B cell (primary cell): ENCODE data around the gene CAVIN2. TPM values are rescaled to one million over a fixed set of nuclear protein-coding genes. Genes with fewer than 3 reads are reported as not detected.

ENCODE experiments used
- ATAC-seq: fragments of 200-7000 bp; cut with Tn5 transposase; one replicate; pipeline ENCODE4 v1.10.0; 2021; ENCODE audit warnings: low read depth, mild to moderate bottlenecking, moderate number of reproducible peaks, moderate library complexity
- CTCF ChIA-PET: fragments of 350-600 bp; sonication (Branson Sonifier 250); formaldehyde crosslinking; loops from one replicate; lab custom pipeline; 2021; ENCODE audit warnings: antibody characterized with exemption, inconsistent platforms; lab: Charles Lee
- POLR2A ChIA-PET: fragments of 350-600 bp; sonication (Branson Sonifier 250); formaldehyde crosslinking; loops from one replicate; lab custom pipeline; 2021; ENCODE audit warnings: antibody characterized with exemption; lab: Charles Lee
- DNase-seq: peaks from one replicate; pipeline ENCODE4 v3.0.0; 2013
- H2AFZ ChIP-seq: 2 replicates; pipeline ENCODE4 v1.6.1; 2012; ENCODE audit warnings: mild to moderate bottlenecking, low read depth, low read length; ENCODE audit not compliant: insufficient read depth, poor library complexity, severe bottlenecking
- H3K27ac ChIP-seq, 2 donors: 1 replicate in 1 of 2; 2 replicates in 1 of 2; pipeline ENCODE4 v1.5.1; 2012 to 2013; ENCODE audit warnings: low read length in 2 of 2, mild to moderate bottlenecking in 2 of 2, moderate library complexity in 1 of 2
- H3K27me3 ChIP-seq, 4 experiments: fragments of 200-600 bp in 1 of 4; sonication (generic) in 1 of 4; replicated peaks in 1 of 4; 1 replicate in 2 of 4; 2 replicates in 2 of 4; pipeline versions ENCODE4 v1.6.1 to v1.7.0; 2013 to 2016; ENCODE audit warnings: low read length in 3 of 4, mild to moderate bottlenecking in 2 of 4, mixed read lengths in 1 of 4, moderate library complexity in 1 of 4; ENCODE audit not compliant: insufficient read depth in 4 of 4, control insufficient read depth in 3 of 4; ENCODE audit errors: control extremely low read depth in 1 of 4
- H3K36me3 ChIP-seq, 2 experiments: replicated peaks in 1 of 2; 1 replicate in 1 of 2; 2 replicates in 1 of 2; pipeline versions ENCODE4 v1.6.1 to v1.7.1; 2013; ENCODE audit warnings: low read length in 1 of 2; ENCODE audit not compliant: insufficient read depth in 2 of 2, control insufficient read depth in 1 of 2; ENCODE audit errors: control extremely low read depth in 1 of 2, extremely low read depth in 1 of 2
- H3K4me1 ChIP-seq, 2 donors: fragments of 200-600 bp in 1 of 2; sonication (generic) in 1 of 2; 1 replicate in 1 of 2; 2 replicates in 1 of 2; pipeline versions ENCODE4 v1.5.1 to v1.6.1; 2013 to 2017; ENCODE audit warnings: low read length in 2 of 2; ENCODE audit not compliant: control insufficient read depth in 2 of 2, insufficient read depth in 2 of 2
- H3K4me2 ChIP-seq: replicated peaks from 2 replicates; pipeline ENCODE3; 2012; ENCODE audit warnings: mild to moderate bottlenecking, low read depth, low read length; ENCODE audit not compliant: poor library complexity, severe bottlenecking
- H3K4me3 ChIP-seq, 5 experiments: fragments of 200-600 bp in 1 of 5; sonication (generic) in 1 of 5; 1 replicate in 3 of 5; 2 replicates in 2 of 5; pipeline versions ENCODE4 v1.5.1 to v1.7.0; 2011 to 2016; ENCODE audit warnings: low read length in 4 of 5, mild to moderate bottlenecking in 4 of 5, low read depth in 2 of 5, control low read depth in 1 of 5, moderate library complexity in 1 of 5; ENCODE audit not compliant: insufficient read depth in 1 of 5; ENCODE audit errors: control extremely low read depth in 1 of 5, extremely low read depth in 1 of 5
- H3K79me2 ChIP-seq: fragments of 200-600 bp; sonication (generic); one replicate; pipeline ENCODE4 v1.6.0; 2016; ENCODE audit warnings: low read length; ENCODE audit not compliant: control insufficient read depth, insufficient read depth
- H3K9ac ChIP-seq: fragments of 200-600 bp; sonication (generic); 2 replicates; pipeline ENCODE4 v1.6.1; 2017; ENCODE audit warnings: mild to moderate bottlenecking, low read length, moderate library complexity
- H3K9me3 ChIP-seq, 3 donors: one replicate each; pipeline versions ENCODE4 v1.6.1 to v1.7.1; 2013; ENCODE audit warnings: low read length in 2 of 3; ENCODE audit not compliant: control insufficient read depth in 2 of 3, insufficient read depth in 1 of 3; ENCODE audit errors: control extremely low read depth in 1 of 3
- H4K20me1 ChIP-seq: 2 replicates; pipeline ENCODE4 v1.6.0; 2012; ENCODE audit warnings: mild to moderate bottlenecking, low read length; ENCODE audit not compliant: insufficient read depth, control insufficient read depth, poor library complexity, severe bottlenecking
- H3K27ac Mint-ChIP-seq: one replicate; pipeline ENCODE4 v1.8.0; 2021; ENCODE audit warnings: mixed read lengths
- H3K27me3 Mint-ChIP-seq: one replicate; pipeline ENCODE4 v1.8.0; 2021; ENCODE audit warnings: mixed read lengths
- H3K4me1 Mint-ChIP-seq: one replicate; pipeline ENCODE4 v1.8.0; 2021; ENCODE audit warnings: mixed read lengths
- H3K4me3 Mint-ChIP-seq: one replicate; pipeline ENCODE4 v1.8.0; 2021; ENCODE audit warnings: mixed read lengths
- H3K9me3 Mint-ChIP-seq: one replicate; pipeline ENCODE4 v1.8.0; 2022; ENCODE audit warnings: mixed read lengths; ENCODE audit not compliant: insufficient read depth
- EZH2 ChIP-seq: IDR thresholded peaks from 2 replicates; pipeline ENCODE4 v1.6.1; 2012; ENCODE audit warnings: borderline replicate concordance, low read depth, mild to moderate bottlenecking, moderate library complexity, low read length; ENCODE audit not compliant: insufficient read depth, poor library complexity, severe bottlenecking
- WGBS: methylation state at CpG from one replicate; pipeline ENCODE4 v1.1.5; 2013; ENCODE audit warnings: missing lambda C conversion rate; ENCODE audit not compliant: insufficient coverage; 5-methylcytosine and 5-hydroxymethylcytosine counted together
- intact Hi-C: fragments of 100-400 bp; cut with micrococcal nuclease; formaldehyde crosslinking; loops from one replicate; pipeline ENCODE4 v1.10.0; 2022
- polyA plus RNA-seq: library from polyadenylated mRNA; depleted of rRNA; stranded (reverse); fragments of >200 nt; gene quantifications from 2 replicates; pipeline ENCODE4 v1.2.3, GENCODE V29; 2012
- total RNA-seq, 2 donors: library from RNA; stranded (reverse); fragments of 120-200 nt in 1 of 2; gene quantifications; 1 replicate in 1 of 2; 2 replicates in 1 of 2; pipeline versions ENCODE4 v1.2.3 to v1.2.4, GENCODE V29; 2013 to 2022
- TF ChIP-seq, protein P1 (sequence below): fragments of 200-600 bp; IDR thresholded peaks from one replicate; pipeline ENCODE4 v1.8.0; 2022; ENCODE audit warnings: antibody characterized with exemption, mild to moderate bottlenecking

Gene CAVIN2
- total and polyA plus RNA-seq, 2 donors (not counting 1 experiment from before 2014, with no cell fraction given): 0.15 TPM; not detected in 1

DNA sequence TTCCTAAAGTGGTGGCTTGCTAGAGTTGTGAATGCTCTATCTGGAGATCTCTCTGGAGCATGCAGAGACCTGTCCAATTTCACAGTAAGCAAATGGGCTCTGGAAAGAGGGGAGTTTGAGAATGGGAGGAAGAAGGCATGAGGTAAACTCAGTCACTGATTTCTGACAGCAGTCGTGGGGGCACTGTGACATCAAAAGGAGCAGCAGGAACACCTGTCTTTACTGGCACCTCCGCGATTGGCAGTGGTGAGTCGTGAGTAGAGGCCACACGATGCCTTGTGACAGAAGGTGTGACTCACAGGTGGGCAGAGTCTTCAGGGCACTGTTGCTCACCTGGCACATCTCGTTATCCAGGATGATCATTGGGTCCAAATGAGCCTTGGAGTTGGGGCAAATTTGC, 38.8 kb upstream of the CAVIN2 start:
- Histone ChIP-seq H3K36me3 (no peaks in the 10 kb centered on the region), H3K9me3 (peaks cover 0 to 7% (median 0%) of the 10 kb centered on the region in 3 donors), H3K27me3 (no peaks in the 10 kb centered on the region), H3K4me1 (no peaks in the 10 kb centered on the region), H3K9ac (no peak overlapping the region), H4K20me1 (no peaks in the 10 kb centered on the region), H3K79me2 (no peaks in the 10 kb centered on the region), H2AFZ (no peak overlapping the region), H3K4me3 (no peak overlapping the region), H3K4me2 (no peak overlapping the region), H3K27ac (no peak overlapping the region)
- ChIA-PET POLR2A (no interaction called here), CTCF (no interaction called here)
- TF ChIP-seq EZH2: no peak
- TF ChIP-seq, protein P1, sequence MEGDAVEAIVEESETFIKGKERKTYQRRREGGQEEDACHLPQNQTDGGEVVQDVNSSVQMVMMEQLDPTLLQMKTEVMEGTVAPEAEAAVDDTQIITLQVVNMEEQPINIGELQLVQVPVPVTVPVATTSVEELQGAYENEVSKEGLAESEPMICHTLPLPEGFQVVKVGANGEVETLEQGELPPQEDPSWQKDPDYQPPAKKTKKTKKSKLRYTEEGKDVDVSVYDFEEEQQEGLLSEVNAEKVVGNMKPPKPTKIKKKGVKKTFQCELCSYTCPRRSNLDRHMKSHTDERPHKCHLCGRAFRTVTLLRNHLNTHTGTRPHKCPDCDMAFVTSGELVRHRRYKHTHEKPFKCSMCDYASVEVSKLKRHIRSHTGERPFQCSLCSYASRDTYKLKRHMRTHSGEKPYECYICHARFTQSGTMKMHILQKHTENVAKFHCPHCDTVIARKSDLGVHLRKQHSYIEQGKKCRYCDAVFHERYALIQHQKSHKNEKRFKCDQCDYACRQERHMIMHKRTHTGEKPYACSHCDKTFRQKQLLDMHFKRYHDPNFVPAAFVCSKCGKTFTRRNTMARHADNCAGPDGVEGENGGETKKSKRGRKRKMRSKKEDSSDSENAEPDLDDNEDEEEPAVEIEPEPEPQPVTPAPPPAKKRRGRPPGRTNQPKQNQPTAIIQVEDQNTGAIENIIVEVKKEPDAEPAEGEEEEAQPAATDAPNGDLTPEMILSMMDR: no peak
- no peaks in the 10 kb centered on the region for H3K9me3 Mint-ChIP-seq
- intact Hi-C loops: no loop called here
- no peak overlapping the region for H3K27ac Mint-ChIP-seq
- no peaks in the 10 kb centered on the region for H3K4me1 Mint-ChIP-seq
- H3K4me3 Mint-ChIP-seq: no peak overlapping the region
- DNase-seq: no peak
- no peak for ATAC-seq
- 92% methylated on average over 6 of the region's 6 CpGs for WGBS
- H3K27me3 Mint-ChIP-seq: no peaks in the 10 kb centered on the region

DNA sequence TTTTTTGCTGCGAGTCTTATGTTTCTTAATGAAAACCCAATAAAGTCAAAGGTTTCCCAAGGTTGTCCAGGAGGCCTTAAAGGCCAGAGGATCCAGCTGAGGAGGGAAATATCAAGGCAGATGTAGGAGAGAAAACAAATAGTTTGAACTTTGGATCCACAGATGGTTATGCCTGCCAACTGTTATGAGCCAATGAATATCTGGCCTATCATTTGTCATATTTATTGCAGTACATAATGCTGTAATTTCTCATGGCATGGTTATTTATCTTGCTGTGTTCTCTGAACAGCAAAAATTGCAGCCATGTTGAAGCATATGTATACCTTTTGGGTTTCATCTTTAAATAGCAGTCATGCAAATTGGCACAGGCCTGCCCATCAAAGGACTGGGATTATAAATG, 38.2 kb upstream of the CAVIN2 start:
- Histone ChIP-seq H2AFZ (no peak overlapping the region), H3K9me3 (peaks cover 0 to 7% (median 0%) of the 10 kb centered on the region in 3 donors), H3K4me1 (no peaks in the 10 kb centered on the region), H3K4me2 (no peak overlapping the region), H3K36me3 (no peaks in the 10 kb centered on the region), H4K20me1 (no peaks in the 10 kb centered on the region), H3K9ac (no peak overlapping the region), H3K79me2 (no peaks in the 10 kb centered on the region), H3K27me3 (no peaks in the 10 kb centered on the region), H3K4me3 (no peak overlapping the region), H3K27ac (no peak overlapping the region)
- no CpG with 5 or more reads among the region's 1 CpG for WGBS
- H3K27me3 Mint-ChIP-seq: no peaks in the 10 kb centered on the region
- no peak overlapping the region for H3K4me3 Mint-ChIP-seq
- ATAC-seq (no peak), DNase-seq (no peak)
- no peaks in the 10 kb centered on the region for H3K4me1 Mint-ChIP-seq
- H3K27ac Mint-ChIP-seq: no peak overlapping the region
- intact Hi-C loops: no loop called here
- POLR2A ChIA-PET: no interaction called here
- TF ChIP-seq, protein P1: no peak
- TF ChIP-seq EZH2: no peak
- CTCF ChIA-PET: no interaction called here
- H3K9me3 Mint-ChIP-seq: no peaks in the 10 kb centered on the region
